Measurements from ENCODE around the gene MRGPRG.

- TF ChIP-seq SUZ12 (IDR thresholded peaks at IDR 0.05; ENCODE audit: extremely low read depth, insufficient read depth, insufficient read length) (no peak), ZNF274 (IDR thresholded peaks at IDR 0.05; ENCODE audit: low read depth, low read length) (no peak)
These were observed 43.4 kb downstream of the MRGPRG start for GRCh38 chr11:3175194-3175593.

All from NT2/D1 (cell line).